ENCODE data around the gene TIMM50. TPM values are rescaled to one million over a fixed set of nuclear protein-coding genes. Genes with fewer than 3 reads are reported as not detected.
"Not testable (repeated sequence)": the region's sequence is repeated elsewhere in the genome, so short reads cannot be mapped to it uniquely, and the experiment has no call there.

TIMM50 gene
- total RNA-seq, 1 experiment from 2014 or later: 97.2 TPM

GRCh38 chr19:39449116-39449797 lies 31.4 kb upstream of the TIMM50 start:
- H3K79me2 ChIP-seq (ENCODE audit: low read length): peaks cover 87% of the 10 kb centered on the region
- H3K36me3 ChIP-seq (ENCODE audit: low read depth, low read length): peaks cover 10% of the 10 kb centered on the region; the same call in 1 of the 2 replicates
- TF ChIP-seq CTCF (conservative IDR thresholded peaks at IDR 0.05; ENCODE audit: low read depth, low read length): no peak
- TF ChIP-seq EZH2 (IDR thresholded peaks at IDR 0.05; ENCODE audit: low read length, unreplicated experiment): no peak
- TF ChIP-seq EZH2phosphoT487 (IDR thresholded peaks at IDR 0.05; ENCODE audit: borderline replicate concordance, low read length): no peak
- ATAC-seq: no peak
- no peaks in the 10 kb centered on the region for H3K27me3 ChIP-seq (ENCODE audit: low read length)
- no peak overlapping the region for H2AFZ ChIP-seq (ENCODE audit: low read length)
- peaks cover 30% of the 10 kb centered on the region for H3K4me1 ChIP-seq (ENCODE audit: insufficient read depth, low read length)
- H3K27ac ChIP-seq (ENCODE audit: low read length): no peak overlapping the region
- peaks cover 14% of the 10 kb centered on the region; the same call in 1 of the 2 replicates for H4K20me1 ChIP-seq (ENCODE audit: low read length)
- H3K4me2 ChIP-seq (ENCODE audit: low read length): no peak overlapping the region
- no peak for DNase-seq
- H3K9ac ChIP-seq (ENCODE audit: low read length): no peak overlapping the region
- POLR2A ChIA-PET (ENCODE audit: unreplicated experiment): interaction anchor here (0.5 kb wide), 1 partner anchor 41 kb away, joined by 4 read pairs; no protein-coding TSS in a partner anchor
- CTCF ChIA-PET: no interaction called here
- no peaks in the 10 kb centered on the region for H3K9me2 ChIP-seq (replicated peaks; ENCODE audit: low read length)
- intact Hi-C loops (cut with micrococcal nuclease): no loop called here
- no peaks in the 10 kb centered on the region for H3K9me3 ChIP-seq (ENCODE audit: low read length)
- no peaks in the 10 kb centered on the region for H3F3A ChIP-seq (ENCODE audit: low read length, unreplicated experiment)
- H3K4me3 ChIP-seq (ENCODE audit: low read length): no peak overlapping the region
- BruUV-seq (replicated peaks): no TSS peak

- Histone ChIP-seq H4K20me1 (ENCODE audit: low read length) (peaks cover 14% of the 10 kb centered on the region; the same call in 1 of the 2 replicates), H3K4me1 (ENCODE audit: insufficient read depth, low read length) (peaks cover 28% of the 10 kb centered on the region), H3K79me2 (ENCODE audit: low read length) (peaks cover 75% of the 10 kb centered on the region), H3K36me3 (ENCODE audit: low read depth, low read length) (peaks cover 10% of the 10 kb centered on the region; the same call in 1 of the 2 replicates)
- H3K9ac ChIP-seq (ENCODE audit: low read length); intact Hi-C loops (cut with micrococcal nuclease); DNase-seq; H3K4me2 ChIP-seq (ENCODE audit: low read length); ATAC-seq; H3K27ac ChIP-seq (ENCODE audit: low read length); CTCF ChIA-PET; H3F3A ChIP-seq (ENCODE audit: low read length, unreplicated experiment); H3K9me2 ChIP-seq (replicated peaks; ENCODE audit: low read length); H3K27me3 ChIP-seq (ENCODE audit: low read length); BruUV-seq (replicated peaks); POLR2A ChIA-PET (ENCODE audit: unreplicated experiment); H2AFZ ChIP-seq (ENCODE audit: low read length); H3K9me3 ChIP-seq (ENCODE audit: low read length); H3K4me3 ChIP-seq (ENCODE audit: low read length): not testable (repeated sequence)
These were observed 29.4 kb upstream of the TIMM50 start for GRCh38 chr19:39451257-39451656.

- Histone ChIP-seq H3K79me2 (ENCODE audit: low read length) (no peaks in the 10 kb centered on the region), H4K20me1 (ENCODE audit: low read length) (no peaks in the 10 kb centered on the region), H3K9me3 (ENCODE audit: low read length) (no peaks in the 10 kb centered on the region), H3K9ac (ENCODE audit: low read length) (no peak overlapping the region), H3K36me3 (ENCODE audit: low read depth, low read length) (peaks cover 31% of the 10 kb centered on the region; the same call in 1 of the 2 replicates), H2AFZ (ENCODE audit: low read length) (no peak overlapping the region), H3K27me3 (ENCODE audit: low read length) (no peaks in the 10 kb centered on the region), H3K4me1 (ENCODE audit: insufficient read depth, low read length) (no peaks in the 10 kb centered on the region), H3K4me3 (ENCODE audit: low read length) (no peak overlapping the region), H3K27ac (ENCODE audit: low read length) (no peak overlapping the region), H3F3A (ENCODE audit: low read length, unreplicated experiment) (no peaks in the 10 kb centered on the region), H3K4me2 (ENCODE audit: low read length) (no peak overlapping the region), H3K9me2 (replicated peaks; ENCODE audit: low read length) (no peaks in the 10 kb centered on the region)
- TF ChIP-seq EZH2phosphoT487 (IDR thresholded peaks at IDR 0.05; ENCODE audit: borderline replicate concordance, low read length): no peak
- no peak for TF ChIP-seq CTCF (conservative IDR thresholded peaks at IDR 0.05; ENCODE audit: low read depth, low read length)
- no peak for TF ChIP-seq EZH2 (IDR thresholded peaks at IDR 0.05; ENCODE audit: low read length, unreplicated experiment)
- no peak for DNase-seq
- POLR2A ChIA-PET (ENCODE audit: unreplicated experiment): interaction anchor here (0.6 kb wide), 1 partner anchor 17 kb away, joined by 21 read pairs; the partner anchor contains the start of gene TIMM50
- CTCF ChIA-PET: no interaction called here
- ATAC-seq: no peak
- no TSS peak for BruUV-seq (replicated peaks)
- intact Hi-C loops (cut with micrococcal nuclease): no loop called here
These were observed 17.2 kb upstream of the TIMM50 start for GRCh38 chr19:39463403-39463802.
